GM12874 (cell line): ENCODE measurements around the gene SST.

ENCODE experiments used
- CTCF ChIP-seq: IDR thresholded peaks from 2 replicates; pipeline ENCODE4 v1.5.1; 2011; ENCODE audit warnings: low read depth, mild to moderate bottlenecking, control low read depth, low read length, moderate library complexity; ENCODE audit not compliant: insufficient read depth

SST gene

GRCh38 chr3:187684444-187684843, 14.2 kb upstream of the SST start:
- TF ChIP-seq CTCF = no peak

GRCh38 chr3:187679638-187680396, 9.6 kb upstream of the SST start:
- TF ChIP-seq CTCF = peak; percentile 82

- peak; percentile 36; the same call in 1 of the 2 replicates for TF ChIP-seq CTCF
Measured at GRCh38 chr3:187678726-187679268, 8.6 kb upstream of the SST start.

GRCh38 chr3:187677604-187678003, 7.4 kb upstream of the SST start:
- TF ChIP-seq CTCF = no peak

- no peak for TF ChIP-seq CTCF
Measured at GRCh38 chr3:187673012-187673411, 2.8 kb upstream of the SST start.

- no peak for TF ChIP-seq CTCF
Measured at GRCh38 chr3:187667526-187667925, 2.7 kb downstream of the SST start.

GRCh38 chr3:187665764-187666402, 4.3 kb downstream of the SST start:
- no peak for TF ChIP-seq CTCF
